HEK293 (cell line): Measurements from ENCODE around the gene ATE1.

Experiments
- ATF2 ChIP-seq: fragments of 450-650 bp; formaldehyde crosslinking; IDR thresholded peaks from 2 replicates; pipeline ENCODE4 v1.5.1; 2016; ENCODE audit warnings: missing biosample characterization, missing genetic modification characterization, low read depth
- PRDM2 ChIP-seq: fragments of 450-650 bp; formaldehyde crosslinking; IDR thresholded peaks from 2 replicates; pipeline ENCODE4 v1.5.1; 2016; ENCODE audit warnings: missing biosample characterization, missing genetic modification characterization, borderline replicate concordance
- PRDM4 ChIP-seq: fragments of 450-650 bp; formaldehyde crosslinking; IDR thresholded peaks from 2 replicates; pipeline ENCODE4 v1.5.1; 2017; ENCODE audit warnings: missing biosample characterization, missing genetic modification characterization
- SETDB1 ChIP-seq: IDR thresholded peaks from one replicate; pipeline ENCODE4 v1.6.1; 2017; ENCODE audit warnings: mild to moderate bottlenecking, low read length, moderate library complexity, mixed read lengths; ENCODE audit not compliant: insufficient read length
- SP3 ChIP-seq: fragments of 450-650 bp; formaldehyde crosslinking; IDR thresholded peaks from 2 replicates; pipeline ENCODE4 v1.5.1; 2016; ENCODE audit warnings: missing biosample characterization, missing genetic modification characterization
- SP7 ChIP-seq: fragments of 450-650 bp; formaldehyde crosslinking; IDR thresholded peaks from 2 replicates; pipeline ENCODE4 v1.5.1; 2016; ENCODE audit warnings: missing biosample characterization, missing genetic modification characterization
- YY2 ChIP-seq: fragments of 450-650 bp; formaldehyde crosslinking; IDR thresholded peaks from 2 replicates; pipeline ENCODE4 v1.5.1; 2016; ENCODE audit warnings: missing biosample characterization, missing genetic modification characterization
- ZBTB20 ChIP-seq: fragments of 450-650 bp; formaldehyde crosslinking; IDR thresholded peaks from 2 replicates; pipeline ENCODE4 v1.5.1; 2016; ENCODE audit warnings: missing biosample characterization, missing genetic modification characterization
- ZBTB8A ChIP-seq: fragments of 450-650 bp; formaldehyde crosslinking; IDR thresholded peaks from 2 replicates; pipeline ENCODE4 v1.5.1; 2016; ENCODE audit warnings: missing biosample characterization, missing genetic modification characterization
- ZFHX2 ChIP-seq: fragments of 450-650 bp; formaldehyde crosslinking; conservative IDR thresholded peaks from 2 replicates; pipeline ENCODE4 v1.5.1; 2016; ENCODE audit warnings: missing biosample characterization, missing genetic modification characterization
- ZNF10 ChIP-seq: fragments of 450-650 bp; formaldehyde crosslinking; IDR thresholded peaks from 2 replicates; pipeline ENCODE4 v1.5.1; 2017; ENCODE audit warnings: missing biosample characterization, missing genetic modification characterization
- ZNF140 ChIP-seq: fragments of 450-650 bp; formaldehyde crosslinking; IDR thresholded peaks from 2 replicates; pipeline ENCODE4 v1.5.1; 2016; ENCODE audit warnings: missing biosample characterization, missing genetic modification characterization
- ZNF366 ChIP-seq: fragments of 450-650 bp; formaldehyde crosslinking; conservative IDR thresholded peaks from 2 replicates; pipeline ENCODE4 v1.5.1; 2016; ENCODE audit warnings: missing biosample characterization, missing genetic modification characterization
- ZNF391 ChIP-seq: fragments of 450-650 bp; formaldehyde crosslinking; IDR thresholded peaks from 2 replicates; pipeline ENCODE4 v1.5.1; 2016; ENCODE audit warnings: low read depth, missing biosample characterization, missing genetic modification characterization, borderline replicate concordance
- ZNF501 ChIP-seq: fragments of 450-650 bp; formaldehyde crosslinking; IDR thresholded peaks from 2 replicates; pipeline ENCODE4 v1.5.1; 2016; ENCODE audit warnings: missing biosample characterization, missing genetic modification characterization
- ZNF549 ChIP-seq: fragments of 450-650 bp; IDR thresholded peaks from 2 replicates; pipeline ENCODE4 v1.5.1; 2018; ENCODE audit warnings: missing biosample characterization, missing genetic modification characterization, mild to moderate bottlenecking, inconsistent platforms, moderate library complexity
- ZNF843 ChIP-seq: fragments of 450-650 bp; formaldehyde crosslinking; IDR thresholded peaks from 2 replicates; pipeline ENCODE4 v1.5.1; 2016; ENCODE audit warnings: missing biosample characterization, missing genetic modification characterization
- ZSCAN16 ChIP-seq: fragments of 450-650 bp; formaldehyde crosslinking; IDR thresholded peaks from 2 replicates; pipeline ENCODE4 v1.5.1; 2016; ENCODE audit warnings: missing biosample characterization, missing genetic modification characterization
- ZSCAN5A ChIP-seq: fragments of 450-650 bp; formaldehyde crosslinking; IDR thresholded peaks from 2 replicates; pipeline ENCODE4 v1.5.1; 2016; ENCODE audit warnings: missing biosample characterization, missing genetic modification characterization
- TF ChIP-seq, protein P1 (sequence below): fragments of 450-650 bp; formaldehyde crosslinking; IDR thresholded peaks from 2 replicates; pipeline ENCODE4 v1.5.1; 2016; ENCODE audit warnings: missing biosample characterization, missing genetic modification characterization
- TF ChIP-seq, protein P2 (sequence below): fragments of 450-650 bp; formaldehyde crosslinking; IDR thresholded peaks from 2 replicates; pipeline ENCODE4 v1.5.1; 2016; ENCODE audit warnings: missing biosample characterization, missing genetic modification characterization, borderline replicate concordance

Gene ATE1

DNA sequence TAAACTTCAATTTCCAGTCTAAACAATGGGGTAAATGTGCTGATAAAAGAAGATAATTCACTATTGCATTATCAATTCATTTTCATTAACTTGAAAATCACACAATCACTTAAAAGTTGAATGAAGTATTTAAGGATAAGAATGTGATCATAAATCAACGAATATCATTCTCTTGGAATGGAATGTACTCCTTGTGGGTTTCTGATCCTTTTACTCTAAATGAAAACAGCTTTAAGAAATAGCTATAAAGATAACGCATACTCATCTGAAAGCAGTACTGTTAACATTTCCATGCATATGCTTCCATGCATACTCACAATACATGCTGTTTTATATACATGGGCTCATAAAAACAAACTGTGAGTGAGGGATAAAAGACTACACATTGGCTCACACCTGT lies 108.8 kb downstream of the ATE1 start (continued):
- TF ChIP-seq ZNF843 (peak; percentile 99), SP3 (tag by site-specific recombination) (0 out of 2 replicates have a peak, but pooled peaks have one; percentile 20), YY2 (tag by site-specific recombination) (no peak), ZFHX2 (tag by site-specific recombination) (no peak), ZNF140 (tag by site-specific recombination) (no peak), ZSCAN5A (tag by site-specific recombination) (no peak), ZNF391 (tag by site-specific recombination) (peak; percentile 73; the same call in 1 of the 2 replicates), PRDM2 (tag by site-specific recombination) (no peak), ATF2 (tag by site-specific recombination) (peak; percentile 57; the same call in 1 of the 2 replicates), ZBTB20 (tag by site-specific recombination) (no peak), ZBTB8A (tag by site-specific recombination) (peak; percentile 55), ZNF501 (tag by site-specific recombination) (peak; percentile 83), ZNF10 (peak; percentile 76), SP7 (tag by site-specific recombination) (peak; percentile 78), ZNF549 (tag by site-specific recombination) (0 out of 2 replicates have a peak, but pooled peaks have one; percentile 1), ZNF366 (tag by site-specific recombination) (peak; percentile 67), SETDB1 (no peak), ZSCAN16 (peak; percentile 87), PRDM4 (peak; percentile 96)
- TF ChIP-seq, protein P1, sequence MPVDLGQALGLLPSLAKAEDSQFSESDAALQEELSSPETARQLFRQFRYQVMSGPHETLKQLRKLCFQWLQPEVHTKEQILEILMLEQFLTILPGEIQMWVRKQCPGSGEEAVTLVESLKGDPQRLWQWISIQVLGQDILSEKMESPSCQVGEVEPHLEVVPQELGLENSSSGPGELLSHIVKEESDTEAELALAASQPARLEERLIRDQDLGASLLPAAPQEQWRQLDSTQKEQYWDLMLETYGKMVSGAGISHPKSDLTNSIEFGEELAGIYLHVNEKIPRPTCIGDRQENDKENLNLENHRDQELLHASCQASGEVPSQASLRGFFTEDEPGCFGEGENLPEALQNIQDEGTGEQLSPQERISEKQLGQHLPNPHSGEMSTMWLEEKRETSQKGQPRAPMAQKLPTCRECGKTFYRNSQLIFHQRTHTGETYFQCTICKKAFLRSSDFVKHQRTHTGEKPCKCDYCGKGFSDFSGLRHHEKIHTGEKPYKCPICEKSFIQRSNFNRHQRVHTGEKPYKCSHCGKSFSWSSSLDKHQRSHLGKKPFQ (tag by site-specific recombination): peak; percentile 99
- TF ChIP-seq, protein P2, sequence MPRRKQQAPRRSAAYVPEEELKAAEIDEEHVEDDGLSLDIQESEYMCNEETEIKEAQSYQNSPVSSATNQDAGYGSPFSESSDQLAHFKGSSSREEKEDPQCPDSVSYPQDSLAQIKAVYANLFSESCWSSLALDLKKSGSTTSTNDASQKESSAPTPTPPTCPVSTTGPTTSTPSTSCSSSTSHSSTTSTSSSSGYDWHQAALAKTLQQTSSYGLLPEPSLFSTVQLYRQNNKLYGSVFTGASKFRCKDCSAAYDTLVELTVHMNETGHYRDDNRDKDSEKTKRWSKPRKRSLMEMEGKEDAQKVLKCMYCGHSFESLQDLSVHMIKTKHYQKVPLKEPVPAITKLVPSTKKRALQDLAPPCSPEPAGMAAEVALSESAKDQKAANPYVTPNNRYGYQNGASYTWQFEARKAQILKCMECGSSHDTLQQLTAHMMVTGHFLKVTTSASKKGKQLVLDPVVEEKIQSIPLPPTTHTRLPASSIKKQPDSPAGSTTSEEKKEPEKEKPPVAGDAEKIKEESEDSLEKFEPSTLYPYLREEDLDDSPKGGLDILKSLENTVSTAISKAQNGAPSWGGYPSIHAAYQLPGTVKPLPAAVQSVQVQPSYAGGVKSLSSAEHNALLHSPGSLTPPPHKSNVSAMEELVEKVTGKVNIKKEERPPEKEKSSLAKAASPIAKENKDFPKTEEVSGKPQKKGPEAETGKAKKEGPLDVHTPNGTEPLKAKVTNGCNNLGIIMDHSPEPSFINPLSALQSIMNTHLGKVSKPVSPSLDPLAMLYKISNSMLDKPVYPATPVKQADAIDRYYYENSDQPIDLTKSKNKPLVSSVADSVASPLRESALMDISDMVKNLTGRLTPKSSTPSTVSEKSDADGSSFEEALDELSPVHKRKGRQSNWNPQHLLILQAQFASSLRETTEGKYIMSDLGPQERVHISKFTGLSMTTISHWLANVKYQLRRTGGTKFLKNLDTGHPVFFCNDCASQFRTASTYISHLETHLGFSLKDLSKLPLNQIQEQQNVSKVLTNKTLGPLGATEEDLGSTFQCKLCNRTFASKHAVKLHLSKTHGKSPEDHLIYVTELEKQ (tag by site-specific recombination): peak; percentile 93; the same call in 1 of the 2 replicates
